Thymus (tissue), 11 donors: ENCODE measurements around the gene TEPSIN. TPM values are rescaled to one million over a fixed set of nuclear protein-coding genes. Genes with fewer than 3 reads are reported as not detected.

Experiments
- DNase-seq, 9 donors: peaks; one replicate each; pipeline ENCODE4 v3.0.0-alpha.2; 2013; ENCODE audit warnings: low spot score in 9 of 9, low read depth in 6 of 9, missing footprints in 1 of 9
- H3K27ac ChIP-seq, 2 donors: one replicate each; pipeline ENCODE4 v1.5.1; 2013; ENCODE audit warnings: control low read depth in 1 of 2, low read depth in 1 of 2, low read length in 1 of 2, mild to moderate bottlenecking in 1 of 2, moderate library complexity in 1 of 2
- H3K27me3 ChIP-seq, 2 donors: one replicate each; pipeline ENCODE4 v1.5.1; 2013; ENCODE audit warnings: low read length in 1 of 2; ENCODE audit not compliant: control insufficient read depth in 2 of 2, insufficient read depth in 1 of 2
- H3K36me3 ChIP-seq, 2 donors: one replicate each; pipeline ENCODE4 v1.5.1; 2013; ENCODE audit warnings: low read length in 1 of 2, mild to moderate bottlenecking in 1 of 2, moderate library complexity in 1 of 2; ENCODE audit not compliant: control insufficient read depth in 2 of 2, insufficient read depth in 2 of 2
- H3K4me1 ChIP-seq, 2 donors: one replicate each; pipeline ENCODE4 v1.5.1; 2013; ENCODE audit warnings: low read length in 2 of 2; ENCODE audit not compliant: control insufficient read depth in 2 of 2, insufficient read depth in 2 of 2
- H3K4me3 ChIP-seq, 2 donors: one replicate each; pipeline ENCODE4 v1.5.1; 2013; ENCODE audit warnings: low read length in 2 of 2, control low read depth in 1 of 2, mild to moderate bottlenecking in 1 of 2
- H3K9me3 ChIP-seq, 2 donors: one replicate each; pipeline ENCODE4 v1.5.1; 2013; ENCODE audit warnings: low read length in 1 of 2, mild to moderate bottlenecking in 1 of 2; ENCODE audit not compliant: control insufficient read depth in 2 of 2, insufficient read depth in 1 of 2
- WGBS: extraction: QIAGEN DNeasy Blood & Tissue Kit; methylation state at CpG from one replicate; pipeline ENCODE4 v1.1.7; 2013; 5-methylcytosine and 5-hydroxymethylcytosine counted together
- polyA plus RNA-seq: library from polyadenylated mRNA; stranded (reverse); fragments of 200-250 nt; gene quantifications from one replicate; pipeline ENCODE4 v1.2.3, GENCODE V29; 2013
- total RNA-seq: library from RNA; stranded (reverse); fragments of 120-200 nt; gene quantifications from one replicate; pipeline ENCODE4 v1.2.4, GENCODE V29; 2013
- donor health status: healthy.

TEPSIN gene
- total and polyA plus RNA-seq, 2 donors: 13.3 to 85.3 TPM

DNA sequence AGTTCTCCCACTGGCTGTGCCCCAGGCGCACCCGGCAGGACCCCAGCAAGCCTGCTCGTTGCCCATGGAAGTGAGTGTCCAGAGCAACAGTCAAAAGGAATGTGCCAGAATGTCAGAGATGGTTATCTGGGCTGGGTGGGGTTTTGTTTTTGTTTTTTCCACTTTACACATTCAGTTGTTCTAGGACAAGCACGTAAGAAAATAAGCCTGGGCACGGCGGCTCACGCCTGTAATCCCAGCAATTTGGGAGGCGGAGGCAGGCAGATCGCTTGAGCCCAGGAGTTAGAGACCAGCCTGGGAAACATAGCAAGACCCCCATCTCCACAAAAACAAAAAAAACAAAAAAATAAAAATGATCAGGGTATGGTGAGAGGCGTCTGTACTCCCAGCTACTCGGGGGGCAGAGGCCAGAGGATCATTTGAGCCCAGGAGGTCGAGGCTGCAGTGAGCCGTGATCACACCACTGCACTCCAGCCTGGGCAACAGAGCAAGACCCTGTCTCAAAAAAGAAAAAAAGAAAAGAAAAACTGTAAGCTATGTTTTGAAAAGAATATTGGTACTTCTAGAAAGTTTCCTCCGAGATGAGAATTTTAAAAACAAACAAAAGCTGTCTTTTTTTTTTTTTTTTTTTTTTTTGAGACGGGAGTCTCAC lies 8.6 kb upstream of the TEPSIN start:
- Histone ChIP-seq H3K36me3 (peaks cover 26 to 41% of the 10 kb centered on the region in 2 donors), H3K9me3 (peaks cover 3 to 10% of the 10 kb centered on the region in 2 donors), H3K27me3 (no peaks in the 10 kb centered on the region), H3K27ac (no peak overlapping the region), H3K4me3 (no peak overlapping the region), H3K4me1 (peaks cover 4 to 30% of the 10 kb centered on the region in 2 donors)
- DNase-seq: no peak
- WGBS: 97% methylated on average over 14 of the region's 15 CpGs

DNA sequence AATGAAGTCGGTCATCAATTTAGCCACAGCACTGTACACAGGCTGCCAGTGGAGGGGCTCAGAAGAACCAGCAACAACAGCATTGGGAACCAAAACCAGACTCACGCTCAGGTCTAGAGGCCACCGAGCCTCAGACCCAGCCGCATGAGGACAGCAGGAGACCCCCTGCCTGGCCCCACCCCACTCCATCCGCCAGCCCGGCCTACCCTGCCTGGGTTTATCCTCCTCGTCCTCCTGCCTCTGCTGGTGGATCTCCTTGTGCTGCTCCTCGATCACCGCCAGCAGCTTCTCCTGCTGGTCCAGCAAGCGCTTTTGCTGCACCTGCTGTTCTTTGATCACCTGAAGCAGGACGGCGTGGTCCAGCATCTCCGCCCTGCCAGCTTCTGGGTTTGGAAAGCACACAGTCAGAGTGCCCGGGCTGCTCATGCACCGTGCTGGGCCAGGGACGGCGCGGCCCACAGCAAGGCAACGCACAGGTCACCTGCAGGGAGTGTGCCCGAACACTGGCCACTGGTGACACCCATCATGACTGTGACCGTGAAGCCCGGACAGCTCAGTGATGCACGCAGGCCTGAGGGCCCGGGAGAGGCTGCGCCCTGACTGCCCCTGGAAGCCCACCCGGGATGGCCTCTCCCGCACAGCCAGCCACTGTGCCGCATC lies 8.0 kb upstream of the TEPSIN start:
- H3K4me1 ChIP-seq: peaks cover 0 to 28% of the 10 kb centered on the region in 2 donors
- peaks cover 19 to 39% of the 10 kb centered on the region in 2 donors for H3K36me3 ChIP-seq
- WGBS: 98% methylated on average over 28 of the region's 28 CpGs
- DNase-seq: no peak
- H3K4me3 ChIP-seq: no peak overlapping the region
- no peak overlapping the region for H3K27ac ChIP-seq
- no peaks in the 10 kb centered on the region for H3K27me3 ChIP-seq
- peaks cover 3 to 10% of the 10 kb centered on the region in 2 donors for H3K9me3 ChIP-seq

DNA sequence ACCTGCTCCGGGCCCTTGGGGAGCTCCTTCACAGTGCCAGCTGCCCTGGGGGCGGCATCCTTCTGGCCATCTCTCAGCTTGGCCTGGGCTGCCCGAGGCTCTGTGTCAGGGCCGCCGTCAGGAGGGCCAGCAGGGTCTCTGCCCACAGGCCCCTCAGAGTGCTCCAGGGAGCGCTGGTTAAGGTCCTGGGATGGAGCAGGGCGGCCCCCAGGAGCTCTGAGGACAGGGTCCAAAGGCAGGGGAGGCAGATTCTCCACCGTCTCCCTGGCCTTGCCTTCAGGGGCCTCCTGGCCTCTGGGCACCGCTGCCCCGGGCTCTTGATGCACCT lies 7.5 kb upstream of the TEPSIN start:
- H3K36me3 ChIP-seq: peaks cover 21 to 35% of the 10 kb centered on the region in 2 donors
- no peaks in the 10 kb centered on the region for H3K27me3 ChIP-seq
- H3K4me1 ChIP-seq: peaks cover 0 to 26% of the 10 kb centered on the region in 2 donors
- WGBS: 98% methylated on average over 10 of the region's 10 CpGs
- no peak overlapping the region for H3K4me3 ChIP-seq
- H3K9me3 ChIP-seq: peaks cover 3 to 10% of the 10 kb centered on the region in 2 donors
- H3K27ac ChIP-seq: no peak overlapping the region
- DNase-seq: no peak

DNA sequence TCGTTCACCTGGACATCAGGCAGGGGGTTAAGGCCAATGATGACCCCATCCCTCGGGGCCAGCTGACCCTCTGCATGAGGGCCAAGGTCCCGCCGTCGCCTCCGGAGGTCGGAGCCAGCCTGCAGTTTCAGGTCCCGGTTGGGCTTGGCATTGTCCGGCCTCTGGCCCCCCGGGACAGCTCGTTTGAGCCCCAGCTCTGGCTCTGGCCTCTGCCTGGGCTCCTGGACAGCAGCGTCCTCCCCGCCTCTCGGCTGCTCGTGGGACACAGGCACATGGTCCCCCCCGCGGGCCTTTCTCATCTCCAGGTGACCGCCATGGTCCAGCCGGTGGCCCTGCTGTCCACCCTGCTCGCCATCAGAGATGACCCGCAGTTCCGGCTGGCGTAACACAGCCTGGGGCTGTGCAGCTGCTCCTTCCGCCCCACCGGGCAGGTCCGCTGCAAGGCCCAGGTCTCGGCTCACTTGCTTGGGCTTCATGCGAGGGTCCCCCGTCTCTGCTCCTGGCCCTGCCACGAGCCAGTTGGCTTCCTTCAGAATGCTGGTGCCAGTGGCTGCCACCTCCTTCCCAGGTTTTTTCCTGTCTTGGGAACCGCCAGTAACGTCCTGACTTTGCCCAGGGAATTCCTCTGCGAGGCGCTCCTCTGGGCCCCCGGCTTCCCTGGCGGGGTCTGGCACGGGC lies 6.9 kb upstream of the TEPSIN start:
- Histone ChIP-seq H3K4me3 (no peak overlapping the region), H3K36me3 (peaks cover 25 to 38% of the 10 kb centered on the region in 2 donors), H3K4me1 (peaks cover 0 to 25% of the 10 kb centered on the region in 2 donors), H3K9me3 (peaks cover 3 to 10% of the 10 kb centered on the region in 2 donors), H3K27me3 (no peaks in the 10 kb centered on the region), H3K27ac (no peak overlapping the region)
- 97% methylated on average over 37 of the region's 37 CpGs for WGBS
- DNase-seq: no peak

DNA sequence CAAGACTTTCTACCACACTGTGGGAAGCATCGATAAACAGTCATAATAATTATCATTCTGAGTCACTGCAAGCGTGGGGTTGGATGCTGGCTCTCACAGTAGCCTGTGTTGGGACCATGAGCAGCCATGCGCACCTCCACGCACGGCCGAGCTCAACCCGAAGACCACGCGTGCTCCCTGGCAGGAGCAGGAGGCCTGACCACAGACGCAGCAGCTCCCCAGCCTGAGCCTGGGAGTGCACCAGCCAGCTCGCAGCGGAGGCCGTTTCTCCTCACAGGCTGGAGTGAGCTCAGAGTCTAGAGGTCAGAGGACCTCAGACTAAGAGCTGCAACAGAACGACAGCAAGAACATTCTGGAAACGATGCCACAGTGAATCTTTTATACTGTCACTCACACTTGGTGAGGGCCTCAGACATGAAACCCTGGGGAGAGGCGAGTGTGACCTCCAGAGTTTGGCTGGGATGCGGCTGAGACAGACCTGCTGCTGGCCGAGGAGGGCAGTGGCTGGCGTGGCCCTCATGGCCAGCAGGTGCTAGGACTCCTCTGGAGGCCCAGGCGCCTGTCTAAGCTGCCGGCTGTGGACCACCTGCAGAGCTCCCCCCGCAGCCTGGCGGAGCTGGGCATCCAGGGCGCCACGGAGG lies 6.3 kb upstream of the TEPSIN start:
- no peak for DNase-seq
- peaks cover 23 to 34% of the 10 kb centered on the region in 2 donors for H3K36me3 ChIP-seq
- peaks cover 3 to 7% of the 10 kb centered on the region in 2 donors for H3K9me3 ChIP-seq
- peaks cover 4 to 25% of the 10 kb centered on the region in 2 donors for H3K4me1 ChIP-seq
- H3K27me3 ChIP-seq: no peaks in the 10 kb centered on the region
- 96% methylated on average over 25 of the region's 25 CpGs for WGBS
- no peak overlapping the region for H3K27ac ChIP-seq
- no peak overlapping the region for H3K4me3 ChIP-seq

DNA sequence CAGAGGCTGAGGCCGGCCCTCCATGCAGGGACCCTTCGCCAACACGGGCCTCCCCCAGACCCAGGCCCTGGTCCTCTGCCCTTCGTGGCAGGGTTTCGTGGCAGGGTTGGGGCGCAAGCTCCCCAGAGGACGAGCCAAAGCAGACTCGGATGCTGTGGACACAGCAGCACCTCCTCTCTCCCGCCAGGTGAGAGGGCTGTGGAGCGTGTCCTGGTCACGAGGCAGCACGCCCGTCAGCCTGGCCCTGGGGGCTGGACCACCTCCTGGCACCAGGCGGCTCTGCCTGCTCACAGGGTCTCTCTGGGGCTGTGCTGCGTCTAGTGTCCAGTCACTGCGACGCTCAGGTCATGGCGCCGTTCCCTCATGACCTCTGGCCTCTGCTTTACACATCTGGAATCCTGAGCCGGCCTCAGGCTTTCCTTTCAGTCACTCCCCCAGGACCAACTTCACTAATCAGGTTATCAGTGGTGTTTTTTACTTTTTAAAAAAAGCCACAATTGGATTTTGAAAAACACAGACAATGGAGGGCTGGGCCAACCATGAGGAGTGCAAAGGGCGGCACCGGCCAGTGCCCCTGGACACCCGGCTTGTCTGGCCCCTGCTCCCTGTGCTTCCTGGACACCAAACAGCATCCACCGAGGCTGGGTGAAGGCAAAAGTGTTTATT lies 5.6 kb upstream of the TEPSIN start:
- Histone ChIP-seq H3K27ac (no peak overlapping the region), H3K27me3 (no peaks in the 10 kb centered on the region), H3K4me3 (no peak overlapping the region), H3K9me3 (peaks cover 1 to 3% of the 10 kb centered on the region in 2 donors), H3K4me1 (peaks cover 5 to 25% of the 10 kb centered on the region in 2 donors), H3K36me3 (peaks cover 18 to 30% of the 10 kb centered on the region in 2 donors)
- DNase-seq: no peak
- 90% methylated on average over 24 of the region's 24 CpGs for WGBS

DNA sequence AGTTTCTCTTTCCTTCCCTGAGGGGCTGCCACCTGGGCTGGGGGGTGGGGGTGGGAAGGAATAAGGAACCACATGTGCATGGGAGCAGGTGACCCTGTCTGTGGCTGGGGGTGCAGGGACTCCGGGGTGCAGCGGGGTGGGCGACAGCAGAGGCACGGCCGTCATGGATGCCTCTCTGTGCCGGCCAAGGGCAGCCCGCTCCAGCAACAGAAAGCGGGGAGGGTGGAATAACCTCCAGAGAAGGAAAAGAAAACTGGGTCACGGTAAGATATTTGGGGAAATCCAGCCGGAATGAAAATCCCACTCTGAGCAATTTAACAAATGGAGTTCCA lies 4.4 kb upstream of the TEPSIN start:
- Histone ChIP-seq H3K27ac (no peak overlapping the region), H3K4me1 (peaks cover 5 to 26% of the 10 kb centered on the region in 2 donors), H3K36me3 (peaks cover 17 to 28% of the 10 kb centered on the region in 2 donors), H3K4me3 (no peak overlapping the region), H3K27me3 (no peaks in the 10 kb centered on the region), H3K9me3 (no peaks in the 10 kb centered on the region)
- no peak for DNase-seq
- WGBS: 94% methylated on average over 10 of the region's 10 CpGs

DNA sequence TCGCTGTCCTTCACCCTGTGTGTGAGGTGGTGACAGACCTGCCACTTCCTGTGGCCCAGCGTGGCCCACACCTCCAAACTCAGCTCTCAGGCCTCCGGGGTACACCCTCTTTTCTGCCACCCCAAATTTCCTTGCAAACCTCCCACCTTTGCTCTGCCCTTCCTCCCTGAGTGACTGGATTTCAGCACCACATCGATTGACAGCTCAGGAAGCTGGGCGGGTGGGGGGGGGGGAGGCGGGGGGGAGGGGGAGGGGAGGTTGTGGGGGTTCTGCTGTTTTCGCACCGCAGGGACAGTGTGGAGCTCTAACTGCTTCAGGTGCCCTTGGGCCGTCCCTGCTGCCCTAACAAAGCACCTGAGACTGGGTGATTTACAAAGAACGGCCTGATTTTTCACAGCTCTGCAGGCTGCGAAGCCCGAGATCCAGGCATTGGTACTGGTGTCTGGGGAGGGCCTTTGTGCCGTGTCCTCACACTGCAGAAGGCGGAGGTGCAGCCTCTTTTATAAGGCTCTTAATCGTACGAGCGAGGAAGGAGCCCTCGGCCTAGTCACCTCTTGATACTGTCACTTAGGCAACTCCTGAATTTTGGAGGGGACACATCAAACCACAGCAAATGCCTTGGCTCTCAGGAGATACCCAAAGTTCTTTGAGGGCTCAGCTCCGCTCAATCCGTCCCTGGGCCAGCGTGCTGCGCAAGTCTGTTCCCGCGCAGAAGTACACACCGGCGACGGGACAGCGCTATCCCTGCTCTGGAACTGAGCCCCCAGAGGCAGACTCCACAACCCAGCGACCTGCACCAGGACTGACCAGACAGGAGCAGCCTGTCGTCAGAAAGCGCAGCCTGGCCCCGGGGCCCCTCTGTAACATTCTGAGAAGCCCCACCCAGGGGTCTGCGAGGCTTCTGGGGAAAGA lies 3.8 kb upstream of the TEPSIN start:
- H3K36me3 ChIP-seq: peaks cover 17 to 25% of the 10 kb centered on the region in 2 donors
- no peak overlapping the region for H3K4me3 ChIP-seq
- H3K27me3 ChIP-seq: no peaks in the 10 kb centered on the region
- 87% methylated on average over 33 of the region's 33 CpGs for WGBS
- DNase-seq: no peak
- no peak overlapping the region for H3K27ac ChIP-seq
- H3K4me1 ChIP-seq: peaks cover 11 to 33% of the 10 kb centered on the region in 2 donors
- no peaks in the 10 kb centered on the region for H3K9me3 ChIP-seq
